IMR-90 (cell line): ENCODE data around the gene ZNF407. TPM values are rescaled to one million over a fixed set of nuclear protein-coding genes. Genes with fewer than 3 reads are reported as not detected.

Source experiments
- ATAC-seq: fragments of 200-7000 bp; cut with Tn5 transposase; 2 replicates; pipeline ENCODE4 v1.9.1; 2020; ENCODE audit warnings: low read depth, mild to moderate bottlenecking, moderate library complexity
- BruUV-seq: library from RNA; stranded (reverse); fragments of 400-500 nt; replicated peaks from 2 replicates; lab custom pipeline; 2021; lab: Mats Ljungman, UMichigan
- CTCF ChIA-PET: fragments of 300-600 bp; formaldehyde crosslinking; extraction: SDS; loops from one replicate; lab custom pipeline; 2021; ENCODE audit warnings: antibody characterized with exemption; lab: Yijun Ruan, JAX
- POLR2A ChIA-PET: fragments of 300-600 bp; sonication (Branson Sonifier 250); formaldehyde crosslinking; loops from one replicate; lab custom pipeline; 2022; ENCODE audit warnings: antibody characterized with exemption; ENCODE audit not compliant: unreplicated experiment; lab: Charles Lee
- DNase-seq: peaks from one replicate; pipeline ENCODE4 v3.0.0; 2013
- H2AFZ ChIP-seq: replicated peaks from 2 replicates; pipeline ENCODE3; 2013; ENCODE audit warnings: low read length, mild to moderate bottlenecking; ENCODE audit not compliant: poor library complexity
- H2AK5ac ChIP-seq: 2 replicates; pipeline ENCODE4 v1.6.1; 2013; ENCODE audit warnings: low read depth, low read length, inconsistent platforms
- H2AK9ac ChIP-seq: replicated peaks from 2 replicates; pipeline ENCODE3; 2013; ENCODE audit warnings: mild to moderate bottlenecking, low read depth, low read length, moderate library complexity; ENCODE audit not compliant: poor library complexity
- H2BK120ac ChIP-seq: 2 replicates; pipeline ENCODE4 v1.6.1; 2013; ENCODE audit warnings: low read depth, low read length, inconsistent platforms
- H2BK15ac ChIP-seq: 3 replicates; pipeline ENCODE4 v1.6.1; 2013; ENCODE audit warnings: low read depth, low read length, inconsistent platforms
- H2BK20ac ChIP-seq: 2 replicates; pipeline ENCODE4 v1.6.1; 2013; ENCODE audit warnings: low read depth, mild to moderate bottlenecking, inconsistent platforms, low read length, moderate library complexity
- H2BK5ac ChIP-seq: 2 replicates; pipeline ENCODE4 v1.6.1; 2013; ENCODE audit warnings: mild to moderate bottlenecking, low read depth, low read length, inconsistent platforms; ENCODE audit not compliant: poor library complexity, severe bottlenecking
- H3K14ac ChIP-seq: replicated peaks from 2 replicates; pipeline ENCODE4 v1.6.1; 2013; ENCODE audit warnings: low read depth, low read length, inconsistent platforms
- H3K18ac ChIP-seq: 2 replicates; pipeline ENCODE4 v1.6.1; 2013; ENCODE audit warnings: low read depth, low read length, control low read depth
- H3K23ac ChIP-seq: 2 replicates; pipeline ENCODE4 v1.6.1; 2013; ENCODE audit warnings: low read depth, low read length, inconsistent platforms
- H3K27ac ChIP-seq: 2 replicates; pipeline ENCODE4 v1.5.1; 2013; ENCODE audit warnings: mild to moderate bottlenecking, control low read depth, low read length; ENCODE audit not compliant: insufficient read depth
- H3K27me3 ChIP-seq: 2 replicates; pipeline ENCODE4 v1.6.1; 2013; ENCODE audit warnings: low read length; ENCODE audit not compliant: control insufficient read depth, insufficient read depth
- H3K36me3 ChIP-seq: 2 replicates; pipeline ENCODE4 v1.6.1; 2013; ENCODE audit warnings: low read length, mixed read lengths; ENCODE audit not compliant: control insufficient read depth, insufficient read depth
- H3K4ac ChIP-seq: 2 replicates; pipeline ENCODE4 v1.6.1; 2013; ENCODE audit warnings: low read depth, low read length, inconsistent platforms
- H3K4me1 ChIP-seq: 2 replicates; pipeline ENCODE4 v1.6.1; 2013; ENCODE audit warnings: low read length, mixed read lengths; ENCODE audit not compliant: control insufficient read depth, insufficient read depth
- H3K4me2 ChIP-seq: 2 replicates; pipeline ENCODE4 v1.6.1; 2013; ENCODE audit warnings: low read depth, mild to moderate bottlenecking, control low read depth, low read length, moderate library complexity
- H3K4me3 ChIP-seq: 2 replicates; pipeline ENCODE4 v1.5.1; 2013; ENCODE audit warnings: low read depth, mild to moderate bottlenecking, control low read depth, low read length, moderate library complexity; ENCODE audit not compliant: insufficient read depth
- H3K56ac ChIP-seq: 2 replicates; pipeline ENCODE4 v1.6.1; 2013; ENCODE audit warnings: low read length, inconsistent platforms; ENCODE audit not compliant: insufficient read depth; ENCODE audit errors: extremely low read depth
- H3K79me1 ChIP-seq, 2 experiments: 2 replicates each; pipeline ENCODE4 v1.6.1; 2013; ENCODE audit warnings: low read length in 2 of 2, inconsistent platforms in 1 of 2, low read depth in 1 of 2
- H3K9ac ChIP-seq: 2 replicates; pipeline ENCODE4 v1.6.1; 2013; ENCODE audit warnings: low read depth, low read length, control low read depth
- H3K9me1 ChIP-seq: 2 replicates; pipeline ENCODE4 v1.6.1; 2013; ENCODE audit warnings: low read length, inconsistent platforms; ENCODE audit not compliant: insufficient read depth
- H3K9me3 ChIP-seq: 2 replicates; pipeline ENCODE4 v1.6.1; 2013; ENCODE audit warnings: low read length; ENCODE audit not compliant: control insufficient read depth, insufficient read depth
- H4K20me1 ChIP-seq: 2 replicates; pipeline ENCODE4 v1.6.1; 2013; ENCODE audit warnings: low read length, inconsistent platforms; ENCODE audit not compliant: insufficient read depth
- H4K5ac ChIP-seq: 2 replicates; pipeline ENCODE4 v1.6.1; 2013; ENCODE audit warnings: mild to moderate bottlenecking, low read depth, low read length, control low read depth
- H4K8ac ChIP-seq, 2 experiments: 2 replicates each; pipeline ENCODE4 v1.6.1; 2013; ENCODE audit warnings: low read depth in 2 of 2, low read length in 2 of 2, control low read depth in 1 of 2, inconsistent platforms in 1 of 2
- H4K91ac ChIP-seq: 2 replicates; pipeline ENCODE4 v1.6.1; 2013; ENCODE audit warnings: low read depth, low read length, inconsistent platforms; ENCODE audit not compliant: insufficient read depth
- BHLHE40 ChIP-seq: fragments of 150-350 bp; IDR thresholded peaks from 2 replicates; pipeline ENCODE4 v1.6.1; 2016; ENCODE audit warnings: mild to moderate bottlenecking, low read depth, low read length
- CEBPB ChIP-seq: IDR thresholded peaks from 2 replicates; pipeline ENCODE4 v1.6.1; 2012; ENCODE audit warnings: low read depth, low read length, improper control_type of control experiment
- CHD1 ChIP-seq: IDR thresholded peaks from 2 replicates; pipeline ENCODE4 v1.6.1; 2012; ENCODE audit warnings: low read depth, low read length, improper control_type of control experiment
- FOS ChIP-seq: fragments of 150-350 bp; IDR thresholded peaks from 2 replicates; pipeline ENCODE4 v1.6.1; 2016; ENCODE audit warnings: low read depth, low read length
- MAFK ChIP-seq: IDR thresholded peaks from 2 replicates; pipeline ENCODE4 v1.6.1; 2012; ENCODE audit warnings: low read depth, low read length, improper control_type of control experiment
- MAZ ChIP-seq: IDR thresholded peaks from 2 replicates; pipeline ENCODE4 v1.6.1; 2012; ENCODE audit warnings: low read depth, mild to moderate bottlenecking, low read length, improper control_type of control experiment, moderate library complexity, borderline replicate concordance
- MXI1 ChIP-seq: IDR thresholded peaks from 2 replicates; pipeline ENCODE4 v1.6.1; 2012; ENCODE audit warnings: low read depth, mild to moderate bottlenecking, low read length, moderate library complexity, borderline replicate concordance
- NFE2L2 ChIP-seq: fragments of 150-350 bp; IDR thresholded peaks from 2 replicates; pipeline ENCODE4 v1.6.1; 2016; ENCODE audit warnings: low read depth, mild to moderate bottlenecking, low read length
- POLR2A ChIP-seq: IDR thresholded peaks from 2 replicates; pipeline ENCODE4 v1.6.1; 2012; ENCODE audit warnings: mild to moderate bottlenecking, low read depth, low read length
- RAD21 ChIP-seq: IDR thresholded peaks from 2 replicates; pipeline ENCODE4 v1.6.1; 2012; ENCODE audit warnings: low read length, improper control_type of control experiment
- RCOR1 ChIP-seq: IDR thresholded peaks from 2 replicates; pipeline ENCODE4 v1.6.1; 2012; ENCODE audit warnings: mild to moderate bottlenecking, low read length, improper control_type of control experiment; ENCODE audit not compliant: insufficient replicate concordance
- RFX5 ChIP-seq: IDR thresholded peaks from 2 replicates; pipeline ENCODE4 v1.8.0; 2012; ENCODE audit warnings: low read depth, mild to moderate bottlenecking, low read length, moderate library complexity
- SMC3 ChIP-seq: fragments of 150-350 bp; IDR thresholded peaks from 2 replicates; pipeline ENCODE4 v1.6.1; 2016; ENCODE audit warnings: low read depth, mild to moderate bottlenecking, antibody characterized with exemption, low read length, moderate library complexity
- WGBS, 2 experiments: methylation state at CpG; one replicate each; pipeline versions ENCODE4 v1.1.5 to v1.1.7; 2013; ENCODE audit warnings: missing lambda C conversion rate in 2 of 2; ENCODE audit not compliant: insufficient read length in 1 of 2; ENCODE audit errors: extremely low coverage in 2 of 2; 5-methylcytosine and 5-hydroxymethylcytosine counted together
- dilution Hi-C: fragments of 300-500 bp; cut with HindIII; formaldehyde crosslinking; loops from one replicate; pipeline ENCODE4 v1.14.3; 2018; ENCODE audit warnings: low sequenced_read_pairs; ENCODE audit not compliant: unreplicated experiment
- in situ Hi-C: fragments of 300-500 bp; cut with MboI; formaldehyde crosslinking; loops from 3 replicates; pipeline ENCODE4 v1.14.3; 2019; ENCODE audit warnings: low sequenced_read_pairs, inconsistent platforms, mixed read lengths
- intact Hi-C: fragments of 100-400 bp; cut with micrococcal nuclease; formaldehyde crosslinking; loops from 2 replicates; pipeline ENCODE4 v1.10.0; 2022
- polyA plus RNA-seq, 3 experiments: library from polyadenylated mRNA; depleted of rRNA; stranded (reverse); fragments of >200 nt; gene quantifications; 2 replicates each; pipeline ENCODE4 v1.2.3, GENCODE V29; 2012; ENCODE audit warnings: low replicate concordance in 1 of 3
- total RNA-seq: library from RNA; depleted of rRNA; stranded (reverse); fragments of >200 nt; gene quantifications from 2 replicates; pipeline ENCODE4 v1.2.3, GENCODE V29; 2012
- TF ChIP-seq, protein P1 (sequence below): fragments of 150-350 bp; IDR thresholded peaks from 2 replicates; pipeline ENCODE4 v1.6.1; 2017; ENCODE audit warnings: mild to moderate bottlenecking, antibody characterized with exemption, low read length, low read depth
- TF ChIP-seq, protein P2 (sequence below): conservative IDR thresholded peaks from 2 replicates; pipeline ENCODE4 v1.5.1; 2012; ENCODE audit warnings: mild to moderate bottlenecking, low read depth, low read length, improper control_type of control experiment
- TF ChIP-seq, protein P3 (sequence below): fragments of 150-350 bp; IDR thresholded peaks from 2 replicates; pipeline ENCODE4 v1.6.1; 2016; ENCODE audit warnings: low read depth, mild to moderate bottlenecking, low read length, moderate library complexity, borderline replicate concordance

ZNF407 gene
- total and polyA plus RNA-seq, 2 of the 4 experiments (the other 2 are of a cell fraction): 3.1 to 20.1 TPM

DNA sequence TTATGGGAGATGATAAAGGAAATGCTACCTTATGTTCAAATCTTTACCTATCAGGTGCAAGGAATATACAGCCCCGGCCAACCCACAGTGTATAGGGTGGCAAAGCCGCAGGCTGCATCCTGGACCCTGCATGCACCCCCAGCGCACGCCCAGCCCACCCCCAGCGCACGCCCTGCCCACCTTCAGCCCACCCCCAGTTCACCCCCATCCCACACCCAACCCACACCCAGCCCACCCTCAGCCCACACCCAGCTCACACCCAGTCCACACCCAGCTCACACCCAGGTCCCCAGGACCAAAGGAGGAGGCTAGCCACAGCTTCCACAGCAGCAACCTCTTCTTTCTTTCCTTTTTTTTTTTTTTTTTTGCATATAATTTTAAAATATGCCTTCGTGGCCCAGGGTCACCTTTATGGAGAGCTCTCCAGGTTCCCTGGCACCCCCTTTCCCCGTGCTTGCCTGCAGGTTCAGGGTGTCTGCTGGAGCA lies 490.4 kb downstream of the ZNF407 start:
- no peak overlapping the region for H3K27ac ChIP-seq
- no peaks in the 10 kb centered on the region for H3K9me1 ChIP-seq
- H2BK5ac ChIP-seq: no peak overlapping the region
- ATAC-seq: no peak
- H4K8ac ChIP-seq: no peak overlapping the region
- H2BK120ac ChIP-seq: no peak overlapping the region
- ChIA-PET POLR2A (no interaction called here), CTCF (interaction anchor here (0.7 kb wide), 1 partner anchor 15 kb away, joined by 4 read pairs; no protein-coding TSS in a partner anchor)
- no peak overlapping the region for H2BK20ac ChIP-seq
- intact Hi-C loops: no loop called here
- H3K9ac ChIP-seq: no peak overlapping the region
- H4K20me1 ChIP-seq: no peaks in the 10 kb centered on the region
- no peak overlapping the region for H3K56ac ChIP-seq
- no peak overlapping the region for H3K4me3 ChIP-seq
- H2BK15ac ChIP-seq: no peak overlapping the region
- no peak overlapping the region for H3K4ac ChIP-seq
- no peak for DNase-seq
- no peak overlapping the region for H2AK5ac ChIP-seq
- H3K79me1 ChIP-seq: no peaks in the 10 kb centered on the region
- no peaks in the 10 kb centered on the region; the same call in none of the 2 replicates for H3K27me3 ChIP-seq
- no CpG with 5 or more reads among the region's 8 CpGs for WGBS, 2 experiments
- no peak for TF ChIP-seq POLR2A
- TF ChIP-seq NFE2L2: no peak
- no peak for TF ChIP-seq BHLHE40
- TF ChIP-seq, protein P1, sequence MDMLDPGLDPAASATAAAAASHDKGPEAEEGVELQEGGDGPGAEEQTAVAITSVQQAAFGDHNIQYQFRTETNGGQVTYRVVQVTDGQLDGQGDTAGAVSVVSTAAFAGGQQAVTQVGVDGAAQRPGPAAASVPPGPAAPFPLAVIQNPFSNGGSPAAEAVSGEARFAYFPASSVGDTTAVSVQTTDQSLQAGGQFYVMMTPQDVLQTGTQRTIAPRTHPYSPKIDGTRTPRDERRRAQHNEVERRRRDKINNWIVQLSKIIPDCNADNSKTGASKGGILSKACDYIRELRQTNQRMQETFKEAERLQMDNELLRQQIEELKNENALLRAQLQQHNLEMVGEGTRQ: no peak
- TF ChIP-seq, protein P2, sequence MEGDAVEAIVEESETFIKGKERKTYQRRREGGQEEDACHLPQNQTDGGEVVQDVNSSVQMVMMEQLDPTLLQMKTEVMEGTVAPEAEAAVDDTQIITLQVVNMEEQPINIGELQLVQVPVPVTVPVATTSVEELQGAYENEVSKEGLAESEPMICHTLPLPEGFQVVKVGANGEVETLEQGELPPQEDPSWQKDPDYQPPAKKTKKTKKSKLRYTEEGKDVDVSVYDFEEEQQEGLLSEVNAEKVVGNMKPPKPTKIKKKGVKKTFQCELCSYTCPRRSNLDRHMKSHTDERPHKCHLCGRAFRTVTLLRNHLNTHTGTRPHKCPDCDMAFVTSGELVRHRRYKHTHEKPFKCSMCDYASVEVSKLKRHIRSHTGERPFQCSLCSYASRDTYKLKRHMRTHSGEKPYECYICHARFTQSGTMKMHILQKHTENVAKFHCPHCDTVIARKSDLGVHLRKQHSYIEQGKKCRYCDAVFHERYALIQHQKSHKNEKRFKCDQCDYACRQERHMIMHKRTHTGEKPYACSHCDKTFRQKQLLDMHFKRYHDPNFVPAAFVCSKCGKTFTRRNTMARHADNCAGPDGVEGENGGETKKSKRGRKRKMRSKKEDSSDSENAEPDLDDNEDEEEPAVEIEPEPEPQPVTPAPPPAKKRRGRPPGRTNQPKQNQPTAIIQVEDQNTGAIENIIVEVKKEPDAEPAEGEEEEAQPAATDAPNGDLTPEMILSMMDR: no peak
- TF ChIP-seq FOS: no peak
- TF ChIP-seq CEBPB: no peak
- no peak for TF ChIP-seq CHD1
- TF ChIP-seq RAD21: no peak
- TF ChIP-seq MAZ: no peak
- TF ChIP-seq, protein P3, sequence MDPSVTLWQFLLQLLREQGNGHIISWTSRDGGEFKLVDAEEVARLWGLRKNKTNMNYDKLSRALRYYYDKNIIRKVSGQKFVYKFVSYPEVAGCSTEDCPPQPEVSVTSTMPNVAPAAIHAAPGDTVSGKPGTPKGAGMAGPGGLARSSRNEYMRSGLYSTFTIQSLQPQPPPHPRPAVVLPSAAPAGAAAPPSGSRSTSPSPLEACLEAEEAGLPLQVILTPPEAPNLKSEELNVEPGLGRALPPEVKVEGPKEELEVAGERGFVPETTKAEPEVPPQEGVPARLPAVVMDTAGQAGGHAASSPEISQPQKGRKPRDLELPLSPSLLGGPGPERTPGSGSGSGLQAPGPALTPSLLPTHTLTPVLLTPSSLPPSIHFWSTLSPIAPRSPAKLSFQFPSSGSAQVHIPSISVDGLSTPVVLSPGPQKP: no peak
- TF ChIP-seq RCOR1: no peak
- no peak for TF ChIP-seq MXI1
- no peak for TF ChIP-seq MAFK
- TF ChIP-seq SMC3: no peak
- TF ChIP-seq RFX5: no peak
- H3K36me3 ChIP-seq: no peaks in the 10 kb centered on the region
- H3K4me1 ChIP-seq: no peaks in the 10 kb centered on the region
- no peak overlapping the region for H3K23ac ChIP-seq
- dilution Hi-C loops: no loop called here
- no peak overlapping the region for H2AK9ac ChIP-seq
- H3K18ac ChIP-seq: no peak overlapping the region
- H4K91ac ChIP-seq: no peak overlapping the region
- no peak overlapping the region for H3K14ac ChIP-seq
- H3K4me2 ChIP-seq: no peak overlapping the region
- no peak overlapping the region for H4K5ac ChIP-seq
- in situ Hi-C loops: no loop called here
- H3K9me3 ChIP-seq: peaks cover 6% of the 10 kb centered on the region
- H2AFZ ChIP-seq: no peak overlapping the region
- no TSS peak for BruUV-seq
